GM18861 (cell line): ENCODE data around the gene KRTAP5-11.
"Not testable (repeated sequence)": the region's sequence is repeated elsewhere in the genome, so short reads cannot be mapped to it uniquely, and the experiment has no call there.

Source experiments
- ATAC-seq: cut with Tn5 transposase; IDR thresholded peaks from one replicate; pipeline ENCODE4 v1.9.1; 2021; ENCODE audit not compliant: unreplicated experiment

Gene KRTAP5-11

DNA sequence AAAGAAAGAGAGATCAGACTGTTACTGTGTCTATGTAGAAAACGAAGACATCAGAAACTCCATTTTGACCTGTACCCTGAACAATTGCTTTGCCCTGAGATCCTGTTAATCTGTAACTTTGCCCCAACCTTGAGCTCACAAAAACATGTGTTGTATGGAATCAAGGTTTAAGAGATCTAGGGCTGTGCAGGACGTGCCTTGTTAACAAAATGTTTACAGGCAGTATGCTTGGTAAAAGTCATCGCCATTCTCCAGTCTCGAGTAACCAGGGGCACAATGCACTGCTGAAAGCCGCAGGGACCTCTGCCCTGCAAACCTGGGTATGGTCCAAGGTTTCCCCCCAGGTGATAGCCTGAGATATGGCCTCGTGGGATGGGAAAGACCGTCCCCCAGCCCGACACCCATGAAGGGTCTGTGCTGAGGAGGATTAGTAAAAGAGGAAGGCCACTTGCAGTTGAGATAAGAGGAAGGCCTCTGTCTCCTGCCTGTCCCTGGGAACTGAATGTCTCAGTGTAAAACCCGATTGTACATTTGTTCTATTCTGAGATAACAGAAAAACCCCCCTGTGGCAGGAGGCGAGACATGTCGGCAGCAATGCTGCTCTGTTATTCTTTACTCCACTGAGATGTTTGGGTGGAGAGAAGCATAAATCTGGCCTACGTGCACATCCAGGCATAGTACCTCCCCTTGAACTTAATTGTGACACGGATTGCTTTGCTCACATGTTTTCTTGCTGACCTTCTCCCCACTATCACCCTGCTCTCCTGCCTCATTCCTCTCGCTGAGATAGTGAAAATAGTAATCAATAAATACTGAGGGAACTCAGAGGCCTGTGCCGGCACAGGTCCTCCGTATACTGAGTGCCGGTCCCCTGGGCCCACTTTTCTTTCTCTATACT lies 47.7 kb downstream of the KRTAP5-11 start:
- ATAC-seq: not testable (repeated sequence)

DNA sequence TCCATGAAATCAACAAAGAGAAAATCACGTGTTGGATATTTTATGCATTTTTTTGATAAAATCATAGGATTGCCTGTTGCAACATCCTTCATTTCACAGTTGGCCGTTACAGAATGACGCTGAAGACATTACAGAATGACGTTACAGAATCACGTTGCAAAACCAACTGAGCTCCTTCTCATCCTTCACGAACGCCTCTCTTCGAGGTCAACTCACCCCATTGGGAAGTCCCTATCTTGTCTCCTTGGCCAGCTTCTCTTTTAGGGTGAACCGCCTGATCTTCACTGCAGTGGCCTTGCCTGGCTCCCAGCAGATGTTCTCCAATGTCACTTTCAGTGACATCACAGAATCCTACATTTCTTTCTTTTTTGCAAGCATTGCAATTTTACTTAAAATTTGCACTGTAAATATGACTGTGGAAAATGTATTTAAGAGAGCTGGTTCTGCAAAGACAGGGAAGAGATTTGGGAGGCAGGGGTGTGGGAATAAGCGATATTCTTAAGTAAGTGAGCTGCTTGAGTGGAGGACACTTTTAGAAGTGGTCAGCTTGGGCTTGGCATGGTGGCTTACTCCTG lies 50.6 kb downstream of the KRTAP5-11 start:
- ATAC-seq: no peak
